Activated naive CD8-positive, alpha-beta T cell treated with anti-CD3 and anti-CD28 coated beads for 36 hours (primary cell): ENCODE measurements around the gene SELENOP. TPM values are rescaled to one million over a fixed set of nuclear protein-coding genes. Genes with fewer than 3 reads are reported as not detected.
"Not testable (repeated sequence)": the region's sequence is repeated elsewhere in the genome, so short reads cannot be mapped to it uniquely, and the experiment has no call there.

ENCODE experiments used
- DNase-seq: peaks from one replicate; pipeline ENCODE4 v3.0.0; 2021
- H3K27ac Mint-ChIP-seq: one replicate; pipeline ENCODE4 v1.8.0; 2022; ENCODE audit warnings: mild to moderate bottlenecking, moderate library complexity, mixed read lengths
- H3K27me3 Mint-ChIP-seq: one replicate; pipeline ENCODE4 v1.8.0; 2022; ENCODE audit warnings: mild to moderate bottlenecking, mixed read lengths
- H3K36me3 Mint-ChIP-seq: one replicate; pipeline ENCODE4 v1.8.0; 2021; ENCODE audit warnings: mild to moderate bottlenecking, mixed read lengths
- H3K4me1 Mint-ChIP-seq: one replicate; pipeline ENCODE4 v1.8.0; 2021; ENCODE audit warnings: mixed read lengths
- H3K4me3 Mint-ChIP-seq: one replicate; pipeline ENCODE4 v1.8.0; 2022; ENCODE audit warnings: mild to moderate bottlenecking, moderate library complexity, mixed read lengths
- H3K9me3 Mint-ChIP-seq: one replicate; pipeline ENCODE4 v1.8.0; 2022; ENCODE audit warnings: mixed read lengths
- total RNA-seq, 2 experiments: library from RNA; stranded (reverse); gene quantifications; one replicate each; pipeline ENCODE4 v1.2.3, GENCODE V29; 2021

SELENOP gene
- total RNA-seq = not detected

- no peaks in the 10 kb centered on the region for H3K9me3 Mint-ChIP-seq
- peaks cover 4% of the 10 kb centered on the region for H3K4me1 Mint-ChIP-seq
- H3K36me3 Mint-ChIP-seq = peaks cover 3% of the 10 kb centered on the region
- H3K4me3 Mint-ChIP-seq = no peak within 1 kb of the TSS
- H3K27me3 Mint-ChIP-seq = no peaks in the 10 kb centered on the region
- H3K27ac Mint-ChIP-seq = no peak within 1 kb of the TSS
- no peak for DNase-seq
Measured at GRCh38 chr5:42811591-42812446, at the start of gene SELENOP. TSS of gene SELENOP (minus strand) at chr5:42811892. CDS start at chr5:42808353, 3,539 bp downstream.

GRCh38 chr5:42858687-42859086, 47.0 kb upstream of the SELENOP start:
- no peak for DNase-seq
- Mint-ChIP-seq H3K4me3 (no peak overlapping the region), H3K27ac (no peak overlapping the region), H3K4me1 (no peaks in the 10 kb centered on the region), H3K27me3 (peaks cover 4% of the 10 kb centered on the region), H3K9me3 (peaks cover 2% of the 10 kb centered on the region), H3K36me3 (no peaks in the 10 kb centered on the region)

GRCh38 chr5:42858031-42858643, 46.4 kb upstream of the SELENOP start:
- H3K27me3 Mint-ChIP-seq = peaks cover 4% of the 10 kb centered on the region
- H3K4me3 Mint-ChIP-seq = no peak overlapping the region
- H3K27ac Mint-ChIP-seq = no peak overlapping the region
- no peaks in the 10 kb centered on the region for H3K4me1 Mint-ChIP-seq
- peaks cover 2% of the 10 kb centered on the region for H3K9me3 Mint-ChIP-seq
- H3K36me3 Mint-ChIP-seq = no peaks in the 10 kb centered on the region
- no peak for DNase-seq

GRCh38 chr5:42855811-42856210, 44.1 kb upstream of the SELENOP start:
- no peaks in the 10 kb centered on the region for H3K4me1 Mint-ChIP-seq
- no peak overlapping the region for H3K4me3 Mint-ChIP-seq
- DNase-seq = no peak
- H3K27me3 Mint-ChIP-seq = no peaks in the 10 kb centered on the region
- H3K36me3 Mint-ChIP-seq = no peaks in the 10 kb centered on the region
- H3K9me3 Mint-ChIP-seq = no peaks in the 10 kb centered on the region
- H3K27ac Mint-ChIP-seq = no peak overlapping the region

GRCh38 chr5:42855386-42855785, 43.7 kb upstream of the SELENOP start:
- Mint-ChIP-seq H3K27ac (no peak overlapping the region), H3K36me3 (no peaks in the 10 kb centered on the region), H3K9me3 (no peaks in the 10 kb centered on the region), H3K27me3 (no peaks in the 10 kb centered on the region), H3K4me3 (no peak overlapping the region), H3K4me1 (no peaks in the 10 kb centered on the region)
- no peak for DNase-seq

- no peak for DNase-seq
- Mint-ChIP-seq H3K27ac (no peak overlapping the region), H3K36me3 (no peaks in the 10 kb centered on the region), H3K27me3 (no peaks in the 10 kb centered on the region), H3K9me3 (no peaks in the 10 kb centered on the region), H3K4me3 (no peak overlapping the region), H3K4me1 (no peaks in the 10 kb centered on the region)
Measured at GRCh38 chr5:42854795-42855194, 43.1 kb upstream of the SELENOP start.

- no peaks in the 10 kb centered on the region for H3K9me3 Mint-ChIP-seq
Measured at GRCh38 chr5:42852826-42853225, 41.1 kb upstream of the SELENOP start.

GRCh38 chr5:42851481-42851880, 39.8 kb upstream of the SELENOP start:
- no peaks in the 10 kb centered on the region for H3K36me3 Mint-ChIP-seq
- no peak for DNase-seq
- H3K27me3 Mint-ChIP-seq = peaks cover 4% of the 10 kb centered on the region
- no peak overlapping the region for H3K27ac Mint-ChIP-seq
- no peaks in the 10 kb centered on the region for H3K4me1 Mint-ChIP-seq
- H3K4me3 Mint-ChIP-seq = no peak overlapping the region
- H3K9me3 Mint-ChIP-seq = no peaks in the 10 kb centered on the region

More at GRCh38 chr5:42852826-42853225, 41.1 kb upstream of the SELENOP start:
- Mint-ChIP-seq H3K4me3 (no peak overlapping the region), H3K27me3 (peaks cover 4% of the 10 kb centered on the region), H3K27ac (no peak overlapping the region), H3K4me1 (no peaks in the 10 kb centered on the region), H3K36me3 (no peaks in the 10 kb centered on the region)
- DNase-seq = no peak

- Mint-ChIP-seq H3K4me3 (no peak overlapping the region), H3K4me1 (no peaks in the 10 kb centered on the region), H3K9me3 (no peaks in the 10 kb centered on the region), H3K27ac (no peak overlapping the region), H3K27me3 (peaks cover 11% of the 10 kb centered on the region), H3K36me3 (no peaks in the 10 kb centered on the region)
- no peak for DNase-seq
Measured at GRCh38 chr5:42848545-42848944, 36.9 kb upstream of the SELENOP start.

- H3K9me3 Mint-ChIP-seq, H3K36me3 Mint-ChIP-seq, DNase-seq, H3K27ac Mint-ChIP-seq, H3K4me1 Mint-ChIP-seq, H3K4me3 Mint-ChIP-seq: not testable (repeated sequence)
- peaks cover 14% of the 10 kb centered on the region for H3K27me3 Mint-ChIP-seq
Measured at GRCh38 chr5:42844408-42844807, 32.7 kb upstream of the SELENOP start.

- H3K4me1 Mint-ChIP-seq = no peaks in the 10 kb centered on the region
- DNase-seq = no peak
- H3K4me3 Mint-ChIP-seq = no peak overlapping the region
- peaks cover 2% of the 10 kb centered on the region for H3K9me3 Mint-ChIP-seq
- no peak overlapping the region for H3K27ac Mint-ChIP-seq
- H3K27me3 Mint-ChIP-seq = peaks cover 14% of the 10 kb centered on the region
- no peaks in the 10 kb centered on the region for H3K36me3 Mint-ChIP-seq
Measured at GRCh38 chr5:42843675-42844292, 32.1 kb upstream of the SELENOP start.

GRCh38 chr5:42842921-42843641, 31.4 kb upstream of the SELENOP start:
- H3K27ac Mint-ChIP-seq = no peak overlapping the region
- no peaks in the 10 kb centered on the region for H3K36me3 Mint-ChIP-seq
- H3K9me3 Mint-ChIP-seq = peaks cover 2% of the 10 kb centered on the region
- H3K4me1 Mint-ChIP-seq = no peaks in the 10 kb centered on the region
- H3K27me3 Mint-ChIP-seq = peaks cover 12% of the 10 kb centered on the region
- DNase-seq = no peak
- no peak overlapping the region for H3K4me3 Mint-ChIP-seq

- Mint-ChIP-seq H3K27ac (no peak overlapping the region), H3K4me1 (no peaks in the 10 kb centered on the region), H3K27me3 (peaks cover 8% of the 10 kb centered on the region), H3K36me3 (no peaks in the 10 kb centered on the region), H3K9me3 (peaks cover 2% of the 10 kb centered on the region), H3K4me3 (no peak overlapping the region)
- DNase-seq = no peak
Measured at GRCh38 chr5:42840842-42841567, 29.3 kb upstream of the SELENOP start.

GRCh38 chr5:42840269-42840668, 28.6 kb upstream of the SELENOP start:
- Mint-ChIP-seq H3K9me3 (peaks cover 2% of the 10 kb centered on the region), H3K4me1 (no peaks in the 10 kb centered on the region), H3K36me3 (no peaks in the 10 kb centered on the region), H3K4me3 (no peak overlapping the region), H3K27me3 (peaks cover 6% of the 10 kb centered on the region), H3K27ac (no peak overlapping the region)
- DNase-seq = no peak
